Immature natural killer cell (primary cell): Measurements from ENCODE around the gene GNAT1. TPM values are rescaled to one million over a fixed set of nuclear protein-coding genes. Genes with fewer than 3 reads are reported as not detected.

Experiments used
- DNase-seq, 3 donors: peaks; one replicate each; pipeline ENCODE4 v3.0.0; 2022; ENCODE audit warnings: mixed read lengths in 1 of 3
- H3K27ac Mint-ChIP-seq, 6 donors: one replicate each; pipeline ENCODE4 v1.8.0; 2020; ENCODE audit warnings: mixed read lengths in 6 of 6, mild to moderate bottlenecking in 5 of 6, inconsistent platforms in 4 of 6, moderate library complexity in 3 of 6
- H3K27me3 Mint-ChIP-seq, 3 donors: one replicate each; pipeline ENCODE4 v1.8.0; 2020 to 2021; ENCODE audit warnings: low read depth in 3 of 3, mild to moderate bottlenecking in 3 of 3, mixed read lengths in 3 of 3, moderate library complexity in 3 of 3, inconsistent platforms in 1 of 3
- H3K36me3 Mint-ChIP-seq, 3 donors: one replicate each; pipeline ENCODE4 v1.8.0; 2020; ENCODE audit warnings: mixed read lengths in 3 of 3, inconsistent platforms in 2 of 3, mild to moderate bottlenecking in 2 of 3
- H3K4me1 Mint-ChIP-seq, 2 donors: one replicate each; pipeline ENCODE4 v1.8.0; 2020; ENCODE audit warnings: inconsistent platforms in 2 of 2, mild to moderate bottlenecking in 2 of 2, mixed read lengths in 2 of 2, moderate library complexity in 1 of 2
- H3K4me3 Mint-ChIP-seq, 5 donors: one replicate each; pipeline ENCODE4 v1.8.0; 2020; ENCODE audit warnings: mild to moderate bottlenecking in 5 of 5, mixed read lengths in 5 of 5, inconsistent platforms in 3 of 5, moderate library complexity in 3 of 5
- H3K9me3 Mint-ChIP-seq, 6 donors: one replicate each; pipeline ENCODE4 v1.8.0; 2020; ENCODE audit warnings: mild to moderate bottlenecking in 6 of 6, mixed read lengths in 6 of 6, inconsistent platforms in 4 of 6, moderate library complexity in 3 of 6
- polyA plus RNA-seq, 3 donors: library from polyadenylated mRNA; unstranded; fragments of 300-500 nt; fragmentation: Illumina TruSeq; gene quantifications; one replicate each; pipeline ENCODE4 v1.2.3, GENCODE V29; 2021

The GNAT1 gene
- polyA plus RNA-seq, 3 donors from 2014 or later = not detected

- DNase-seq = no peak
- H3K4me1 Mint-ChIP-seq = peaks cover 20 to 26% of the 10 kb centered on the region in 2 donors
- H3K27ac Mint-ChIP-seq = peak overlapping the region in 2 of 6 donors; percentile 67
- H3K9me3 Mint-ChIP-seq = no peaks in the 10 kb centered on the region
- H3K27me3 Mint-ChIP-seq = peaks cover 0 to 7% (median 5%) of the 10 kb centered on the region in 3 donors
- H3K36me3 Mint-ChIP-seq = no peaks in the 10 kb centered on the region
- no peak overlapping the region for H3K4me3 Mint-ChIP-seq
Measured at GRCh38 chr3:50233176-50233575, 41.8 kb downstream of the GNAT1 start.

GRCh38 chr3:50235716-50236483 lies 44.5 kb downstream of the GNAT1 start, which contains the start of gene GNAI2:
Gene GNAI2, plus strand, starts transcription at chr3:50236204. Its CDS starts 132 bp downstream, at chr3:50236336.
- H3K4me1 Mint-ChIP-seq = peaks cover 38 to 46% of the 10 kb centered on the region in 2 donors
- peak within 1 kb of the TSS; percentile 96 to 99 (median 97) for H3K4me3 Mint-ChIP-seq
- no peaks in the 10 kb centered on the region for H3K9me3 Mint-ChIP-seq

GRCh38 chr3:50236484-50237132 lies 45.2 kb downstream of the GNAT1 start:
- no peak for DNase-seq
- Mint-ChIP-seq H3K9me3 (no peaks in the 10 kb centered on the region), H3K4me3 (peak overlapping the region; percentile 96 to 99 (median 97)), H3K27me3 (peaks cover 0 to 9% (median 5%) of the 10 kb centered on the region in 3 donors), H3K4me1 (peaks cover 44 to 53% of the 10 kb centered on the region in 2 donors), H3K27ac (peak overlapping the region; percentile 90 to 96 (median 94)), H3K36me3 (no peaks in the 10 kb centered on the region)

More at GRCh38 chr3:50235716-50236483, 44.5 kb downstream of the GNAT1 start, which contains the start of gene GNAI2:
- H3K27ac Mint-ChIP-seq = peak within 1 kb of the TSS; percentile 91 to 96 (median 94)
- peaks cover 0 to 7% (median 5%) of the 10 kb centered on the region in 3 donors for H3K27me3 Mint-ChIP-seq
- DNase-seq = peak; percentile 99
- no peaks in the 10 kb centered on the region for H3K36me3 Mint-ChIP-seq

- peak overlapping the region; percentile 90 to 96 (median 94) for H3K27ac Mint-ChIP-seq
- H3K27me3 Mint-ChIP-seq = peaks cover 0 to 9% (median 6%) of the 10 kb centered on the region in 3 donors
- peak overlapping the region; percentile 96 to 99 (median 97) for H3K4me3 Mint-ChIP-seq
- H3K36me3 Mint-ChIP-seq = no peaks in the 10 kb centered on the region
- peak; percentile 37 to 39 (median 38) for DNase-seq
- H3K9me3 Mint-ChIP-seq = no peaks in the 10 kb centered on the region
- peaks cover 50 to 59% of the 10 kb centered on the region in 2 donors for H3K4me1 Mint-ChIP-seq
Measured at GRCh38 chr3:50237133-50237651, 45.8 kb downstream of the GNAT1 start.

- Mint-ChIP-seq H3K36me3 (no peaks in the 10 kb centered on the region), H3K27ac (peak overlapping the region; percentile 90 to 96 (median 94)), H3K9me3 (no peaks in the 10 kb centered on the region), H3K4me1 (peaks cover 57 to 67% of the 10 kb centered on the region in 2 donors), H3K4me3 (peak overlapping the region; percentile 96 to 99 (median 97)), H3K27me3 (peaks cover 0 to 10% (median 9%) of the 10 kb centered on the region in 3 donors)
- DNase-seq = peak; percentile 85 to 86 (median 86)
Measured at GRCh38 chr3:50237754-50238548, 46.5 kb downstream of the GNAT1 start.

GRCh38 chr3:50238549-50239026 lies 47.2 kb downstream of the GNAT1 start:
- H3K4me1 Mint-ChIP-seq = peaks cover 64 to 71% of the 10 kb centered on the region in 2 donors
- no peaks in the 10 kb centered on the region for H3K36me3 Mint-ChIP-seq
- peak overlapping the region; percentile 90 to 96 (median 94) for H3K27ac Mint-ChIP-seq
- no peaks in the 10 kb centered on the region for H3K9me3 Mint-ChIP-seq
- peaks cover 0 to 10% (median 9%) of the 10 kb centered on the region in 3 donors for H3K27me3 Mint-ChIP-seq
- DNase-seq = no peak
- H3K4me3 Mint-ChIP-seq = peak overlapping the region; percentile 96 to 99 (median 97)

- H3K9me3 Mint-ChIP-seq = no peaks in the 10 kb centered on the region
- H3K27me3 Mint-ChIP-seq = peaks cover 0 to 12% (median 9%) of the 10 kb centered on the region in 3 donors
- H3K36me3 Mint-ChIP-seq = no peaks in the 10 kb centered on the region
- H3K4me1 Mint-ChIP-seq = peaks cover 74 to 81% of the 10 kb centered on the region in 2 donors
- peak overlapping the region; percentile 90 to 96 (median 94) for H3K27ac Mint-ChIP-seq
- H3K4me3 Mint-ChIP-seq = peak overlapping the region; percentile 38 to 99 (median 97)
- no peak for DNase-seq
Measured at GRCh38 chr3:50239649-50240048, 48.2 kb downstream of the GNAT1 start.

- Mint-ChIP-seq H3K9me3 (no peaks in the 10 kb centered on the region), H3K36me3 (no peaks in the 10 kb centered on the region), H3K27ac (peak overlapping the region; percentile 81 to 97 (median 92)), H3K4me1 (peaks cover 81 to 88% of the 10 kb centered on the region in 2 donors), H3K4me3 (peak overlapping the region; percentile 27 to 82 (median 62)), H3K27me3 (peaks cover 0 to 16% (median 5%) of the 10 kb centered on the region in 3 donors)
- no peak for DNase-seq
Measured at GRCh38 chr3:50241163-50241562, 49.8 kb downstream of the GNAT1 start.

- Mint-ChIP-seq H3K4me3 (peak overlapping the region; percentile 53 to 83 (median 74)), H3K9me3 (no peaks in the 10 kb centered on the region), H3K27me3 (peaks cover 3 to 16% (median 5%) of the 10 kb centered on the region in 3 donors), H3K36me3 (no peaks in the 10 kb centered on the region), H3K4me1 (peaks cover 88 to 94% of the 10 kb centered on the region in 2 donors), H3K27ac (peak overlapping the region; percentile 81 to 97 (median 92))
- no peak for DNase-seq
Measured at GRCh38 chr3:50241713-50242380, 50.4 kb downstream of the GNAT1 start.

- Mint-ChIP-seq H3K4me1 (peaks cover 93 to 97% of the 10 kb centered on the region in 2 donors), H3K9me3 (no peaks in the 10 kb centered on the region), H3K36me3 (no peaks in the 10 kb centered on the region), H3K27me3 (peaks cover 3 to 16% (median 5%) of the 10 kb centered on the region in 3 donors), H3K27ac (peak overlapping the region; percentile 91 to 97 (median 96)), H3K4me3 (peak overlapping the region; percentile 74 to 83 (median 82))
- no peak for DNase-seq
Measured at GRCh38 chr3:50242381-50242770, 51.0 kb downstream of the GNAT1 start.

- Mint-ChIP-seq H3K27ac (peak overlapping the region; percentile 91 to 97 (median 96)), H3K9me3 (no peaks in the 10 kb centered on the region), H3K27me3 (peaks cover 3 to 12% (median 5%) of the 10 kb centered on the region in 3 donors), H3K36me3 (no peaks in the 10 kb centered on the region), H3K4me1 (peaks cover 91 to 95% of the 10 kb centered on the region in 2 donors), H3K4me3 (peak overlapping the region; percentile 74 to 83 (median 82))
- DNase-seq = peak in 1 of 3 donors; percentile 38
Measured at GRCh38 chr3:50242851-50243542, 51.6 kb downstream of the GNAT1 start.

- Mint-ChIP-seq H3K27ac (peak overlapping the region; percentile 84 to 96 (median 92)), H3K9me3 (no peaks in the 10 kb centered on the region)
Measured at GRCh38 chr3:50243543-50243895, 52.1 kb downstream of the GNAT1 start.

More at GRCh38 chr3:50243543-50243895, 52.1 kb downstream of the GNAT1 start:
- no peak for DNase-seq
- H3K4me3 Mint-ChIP-seq = peak overlapping the region in 4 of 5 donors; percentile 47 to 83 (median 75)
- H3K27me3 Mint-ChIP-seq = peaks cover 3 to 11% (median 5%) of the 10 kb centered on the region in 3 donors
- no peaks in the 10 kb centered on the region for H3K36me3 Mint-ChIP-seq
- H3K4me1 Mint-ChIP-seq = peaks cover 90 to 95% of the 10 kb centered on the region in 2 donors
